Astrocyte of the cerebellum (primary cell): ENCODE results near the gene NLGN4Y.

Experiments used
- DNase-seq: peaks from one replicate; pipeline ENCODE4 v3.0.0-alpha.2; 2011; ENCODE audit warnings: low read depth
- H3K4me3 ChIP-seq: 2 replicates; pipeline ENCODE4 v1.5.1; 2011; ENCODE audit warnings: mild to moderate bottlenecking, low read depth, low read length, moderate library complexity
- CTCF ChIP-seq: IDR thresholded peaks from 2 replicates; pipeline ENCODE4 v1.5.1; 2012; ENCODE audit warnings: low read length, low read depth, moderate library complexity, mild to moderate bottlenecking; ENCODE audit errors: missing control alignments
- in situ Hi-C: cut with HindIII; loops from 2 replicates; pipeline ENCODE4 v1.10.0; 2017; ENCODE audit warnings: low sequenced_read_pairs

NLGN4Y gene

GRCh38 chrY:14822201-14822600, 297.9 kb downstream of the NLGN4Y start:
- DNase-seq, result no peak
- no peak for TF ChIP-seq CTCF
- no peak overlapping the region for H3K4me3 ChIP-seq
- in situ Hi-C loops, result no loop called here

- no peak overlapping the region for H3K4me3 ChIP-seq
- no peak for DNase-seq
- TF ChIP-seq CTCF, result no peak
- in situ Hi-C loops, result no loop called here
Observed at GRCh38 chrY:14822906-14823305, 298.6 kb downstream of the NLGN4Y start.

- in situ Hi-C loops, result no loop called here
- TF ChIP-seq CTCF, result no peak
- no peak for DNase-seq
- no peak overlapping the region for H3K4me3 ChIP-seq
Observed at GRCh38 chrY:14824583-14824982, 300.3 kb downstream of the NLGN4Y start.

- in situ Hi-C loops, result no loop called here
- no peak for DNase-seq
- H3K4me3 ChIP-seq, result no peak overlapping the region
- TF ChIP-seq CTCF, result no peak
Observed at GRCh38 chrY:14825728-14826127, 301.4 kb downstream of the NLGN4Y start.

GRCh38 chrY:14828531-14828930, 304.2 kb downstream of the NLGN4Y start:
- in situ Hi-C loops, result no loop called here
- no peak for TF ChIP-seq CTCF
- no peak overlapping the region for H3K4me3 ChIP-seq
- no peak for DNase-seq

- no peak for DNase-seq
- H3K4me3 ChIP-seq, result no peak overlapping the region
- in situ Hi-C loops, result no loop called here
- no peak for TF ChIP-seq CTCF
Observed at GRCh38 chrY:14829366-14829885, 305.1 kb downstream of the NLGN4Y start.
